Gastroesophageal sphincter (tissue), 4 donors: ENCODE results near the gene MR1. TPM values are rescaled to one million over a fixed set of nuclear protein-coding genes. Genes with fewer than 3 reads are reported as not detected.

ENCODE experiments used
- ATAC-seq: fragments of 150-250 bp; one replicate; pipeline ENCODE4 v1.9.1; 2016; ENCODE audit warnings: mild to moderate bottlenecking, moderate library complexity
- H3K27ac ChIP-seq, 4 donors: fragments of 200-600 bp; sonication (generic) in 3 of 4; 1 replicate in 3 of 4; 2 replicates in 1 of 4; pipeline ENCODE4 v1.5.1; 2016 to 2019
- H3K27me3 ChIP-seq: fragments of 200-600 bp; sonication (generic); one replicate; pipeline ENCODE4 v1.5.1; 2019
- H3K36me3 ChIP-seq, 2 donors: fragments of 200-600 bp; sonication (generic); one replicate each; pipeline ENCODE4 v1.5.1; 2019; ENCODE audit warnings: control low read depth in 1 of 2
- H3K4me1 ChIP-seq, 3 donors: fragments of 200-600 bp; sonication (generic); 1 replicate in 2 of 3; 2 replicates in 1 of 3; pipeline ENCODE4 v1.5.1; 2016 to 2019; ENCODE audit warnings: control low read depth in 2 of 3
- H3K4me3 ChIP-seq, 2 donors: fragments of 200-600 bp; sonication (generic); one replicate each; pipeline ENCODE4 v1.5.1; 2019; ENCODE audit warnings: mild to moderate bottlenecking in 1 of 2, moderate library complexity in 1 of 2
- H3K9me3 ChIP-seq, 3 donors: fragments of 200-600 bp; sonication (generic); one replicate each; pipeline ENCODE4 v1.5.1; 2017 to 2019; ENCODE audit warnings: control low read depth in 2 of 3
- EP300 ChIP-seq: sonication (generic); formaldehyde crosslinking; IDR thresholded peaks from one replicate; pipeline ENCODE4 v1.6.1; 2017; ENCODE audit warnings: antibody characterized with exemption, mild to moderate bottlenecking
- POLR2A ChIP-seq, 2 donors: fragments of 450-650 bp; IDR thresholded peaks; one replicate each; pipeline ENCODE4 v1.6.1; 2017; ENCODE audit warnings: antibody characterized with exemption in 2 of 2, mild to moderate bottlenecking in 2 of 2, moderate library complexity in 1 of 2
- POLR2AphosphoS5 ChIP-seq: sonication (generic); formaldehyde crosslinking; IDR thresholded peaks from one replicate; pipeline ENCODE4 v1.6.1; 2017; ENCODE audit warnings: antibody characterized with exemption
- WGBS, 2 donors: methylation state at CpG; one replicate each; pipeline ENCODE4 v1.1.5; 2018; ENCODE audit warnings: low coverage in 1 of 2; 5-methylcytosine and 5-hydroxymethylcytosine counted together
- total RNA-seq, 4 donors: library from RNA; depleted of rRNA; stranded (reverse); fragments of >200 nt; gene quantifications; one replicate each; pipeline ENCODE4 v1.1.0, GENCODE V29; 2016
- TF ChIP-seq, protein P1 (sequence below), 4 experiments: fragments of 200-600 bp in 2 of 4; fragments of 450-650 bp in 2 of 4; sonication (generic) in 1 of 4; IDR thresholded peaks; one replicate each; pipeline ENCODE4 v1.5.1; 2017 to 2019; ENCODE audit warnings: antibody characterized with exemption in 4 of 4, mild to moderate bottlenecking in 2 of 4, moderate library complexity in 2 of 4

The MR1 gene
- total RNA-seq, 4 donors from 2014 or later: 15.3 to 19.8 (median 18.2) TPM

DNA sequence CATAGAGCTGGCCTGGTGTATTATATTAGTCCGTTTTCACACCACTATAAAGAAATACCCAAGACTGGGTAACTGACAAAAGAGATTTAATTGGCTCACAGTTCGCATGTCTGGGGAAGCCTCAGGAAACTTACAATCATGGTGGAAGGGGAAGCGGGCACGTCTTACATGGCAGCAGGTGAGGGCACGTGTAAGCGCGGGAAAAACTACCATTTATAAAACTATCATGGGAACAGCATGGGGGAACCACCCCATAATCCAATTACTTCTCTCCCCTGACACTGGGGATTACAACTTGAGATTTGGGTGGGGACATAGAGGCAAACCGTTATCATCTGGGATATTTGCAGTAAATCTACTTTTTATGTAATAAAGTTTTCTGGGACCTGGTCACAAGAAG, 61.5 kb downstream of the MR1 start:
- H3K27me3 ChIP-seq: no peaks in the 10 kb centered on the region
- peak overlapping the region in 3 of 4 donors; percentile 53 to 76 (median 73) for H3K27ac ChIP-seq
- no peak for ATAC-seq
- TF ChIP-seq POLR2AphosphoS5 (no peak), POLR2A (IDR thresholded peaks at IDR 0.05) (no peak)
- TF ChIP-seq, protein P1, sequence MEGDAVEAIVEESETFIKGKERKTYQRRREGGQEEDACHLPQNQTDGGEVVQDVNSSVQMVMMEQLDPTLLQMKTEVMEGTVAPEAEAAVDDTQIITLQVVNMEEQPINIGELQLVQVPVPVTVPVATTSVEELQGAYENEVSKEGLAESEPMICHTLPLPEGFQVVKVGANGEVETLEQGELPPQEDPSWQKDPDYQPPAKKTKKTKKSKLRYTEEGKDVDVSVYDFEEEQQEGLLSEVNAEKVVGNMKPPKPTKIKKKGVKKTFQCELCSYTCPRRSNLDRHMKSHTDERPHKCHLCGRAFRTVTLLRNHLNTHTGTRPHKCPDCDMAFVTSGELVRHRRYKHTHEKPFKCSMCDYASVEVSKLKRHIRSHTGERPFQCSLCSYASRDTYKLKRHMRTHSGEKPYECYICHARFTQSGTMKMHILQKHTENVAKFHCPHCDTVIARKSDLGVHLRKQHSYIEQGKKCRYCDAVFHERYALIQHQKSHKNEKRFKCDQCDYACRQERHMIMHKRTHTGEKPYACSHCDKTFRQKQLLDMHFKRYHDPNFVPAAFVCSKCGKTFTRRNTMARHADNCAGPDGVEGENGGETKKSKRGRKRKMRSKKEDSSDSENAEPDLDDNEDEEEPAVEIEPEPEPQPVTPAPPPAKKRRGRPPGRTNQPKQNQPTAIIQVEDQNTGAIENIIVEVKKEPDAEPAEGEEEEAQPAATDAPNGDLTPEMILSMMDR (IDR thresholded peaks at IDR 0.05): no peak
- WGBS, 2 donors: 82 to 83% methylated on average over 1 to 8 of the region's 8 CpGs
- H3K36me3 ChIP-seq: no peaks in the 10 kb centered on the region
- no peaks in the 10 kb centered on the region for H3K9me3 ChIP-seq
- H3K4me1 ChIP-seq: peaks cover 17 to 95% (median 28%) of the 10 kb centered on the region in 3 donors
- H3K4me3 ChIP-seq: no peak overlapping the region

DNA sequence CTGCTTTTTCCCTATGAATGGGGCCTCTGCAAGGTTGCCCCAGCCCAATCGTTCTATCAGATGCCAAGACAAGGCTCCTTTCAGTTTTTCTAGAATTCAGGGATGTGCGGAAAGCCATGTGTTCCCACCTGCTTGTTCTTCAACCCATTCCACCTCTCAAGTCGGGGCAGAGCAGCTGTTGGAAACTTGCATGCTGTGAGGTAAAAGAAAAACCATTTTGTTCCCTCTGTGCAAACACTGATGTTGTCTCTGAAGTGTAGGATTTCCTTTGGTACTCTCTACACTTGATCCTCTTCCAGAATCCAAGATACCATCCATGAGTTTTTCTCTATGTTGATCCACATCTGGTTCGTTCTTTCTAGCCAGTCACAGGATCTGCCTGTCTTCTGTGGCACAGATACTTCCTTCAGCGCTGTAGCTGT, 62.0 kb downstream of the MR1 start:
- Histone ChIP-seq H3K27ac (peak overlapping the region in 3 of 4 donors; percentile 53 to 76 (median 73)), H3K4me3 (no peak overlapping the region), H3K27me3 (no peaks in the 10 kb centered on the region), H3K4me1 (peaks cover 17 to 92% (median 28%) of the 10 kb centered on the region in 3 donors), H3K36me3 (no peaks in the 10 kb centered on the region), H3K9me3 (no peaks in the 10 kb centered on the region)
- ATAC-seq: no peak
- TF ChIP-seq POLR2AphosphoS5 (no peak), EP300 (no peak), POLR2A (IDR thresholded peaks at IDR 0.05) (no peak)
- TF ChIP-seq, protein P1 (IDR thresholded peaks at IDR 0.05): no peak
- WGBS, 2 donors: 46 to 83% methylated on average over 2 to 5 of the region's 5 CpGs

DNA sequence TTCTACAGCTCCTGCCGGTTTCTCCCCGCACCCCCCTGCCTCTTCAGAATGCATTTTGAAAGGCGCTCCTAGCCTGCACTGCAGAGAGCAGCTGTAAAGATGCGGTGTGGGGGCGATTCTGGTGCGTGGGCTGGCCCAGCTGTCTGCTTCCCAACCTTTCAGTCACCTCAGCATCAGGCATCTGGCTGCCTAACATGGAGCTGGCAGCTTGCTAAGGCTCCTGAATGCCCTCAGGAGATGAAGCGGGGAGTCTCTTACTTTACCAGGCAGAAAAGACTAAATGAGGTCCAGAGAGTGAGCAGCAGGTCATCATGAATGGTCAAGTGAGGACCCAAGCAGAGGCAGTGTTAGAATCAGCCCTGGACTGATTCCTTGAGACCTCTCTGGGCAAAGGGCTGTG, 63.5 kb downstream of the MR1 start:
- no peak overlapping the region for H3K4me3 ChIP-seq
- 60 to 70% methylated on average over 1 to 2 of the region's 7 CpGs for WGBS, 2 donors
- H3K4me1 ChIP-seq: peaks cover 17 to 83% (median 20%) of the 10 kb centered on the region in 3 donors
- H3K27ac ChIP-seq: peak overlapping the region in 2 of 4 donors; percentile 53 to 73
- no peaks in the 10 kb centered on the region for H3K9me3 ChIP-seq
- H3K27me3 ChIP-seq: no peaks in the 10 kb centered on the region
- TF ChIP-seq, protein P1 (IDR thresholded peaks at IDR 0.05): no peak
- TF ChIP-seq POLR2A (IDR thresholded peaks at IDR 0.05): no peak
- no peak for TF ChIP-seq POLR2AphosphoS5
- no peak for TF ChIP-seq EP300
- H3K36me3 ChIP-seq: no peaks in the 10 kb centered on the region
- ATAC-seq: no peak

DNA sequence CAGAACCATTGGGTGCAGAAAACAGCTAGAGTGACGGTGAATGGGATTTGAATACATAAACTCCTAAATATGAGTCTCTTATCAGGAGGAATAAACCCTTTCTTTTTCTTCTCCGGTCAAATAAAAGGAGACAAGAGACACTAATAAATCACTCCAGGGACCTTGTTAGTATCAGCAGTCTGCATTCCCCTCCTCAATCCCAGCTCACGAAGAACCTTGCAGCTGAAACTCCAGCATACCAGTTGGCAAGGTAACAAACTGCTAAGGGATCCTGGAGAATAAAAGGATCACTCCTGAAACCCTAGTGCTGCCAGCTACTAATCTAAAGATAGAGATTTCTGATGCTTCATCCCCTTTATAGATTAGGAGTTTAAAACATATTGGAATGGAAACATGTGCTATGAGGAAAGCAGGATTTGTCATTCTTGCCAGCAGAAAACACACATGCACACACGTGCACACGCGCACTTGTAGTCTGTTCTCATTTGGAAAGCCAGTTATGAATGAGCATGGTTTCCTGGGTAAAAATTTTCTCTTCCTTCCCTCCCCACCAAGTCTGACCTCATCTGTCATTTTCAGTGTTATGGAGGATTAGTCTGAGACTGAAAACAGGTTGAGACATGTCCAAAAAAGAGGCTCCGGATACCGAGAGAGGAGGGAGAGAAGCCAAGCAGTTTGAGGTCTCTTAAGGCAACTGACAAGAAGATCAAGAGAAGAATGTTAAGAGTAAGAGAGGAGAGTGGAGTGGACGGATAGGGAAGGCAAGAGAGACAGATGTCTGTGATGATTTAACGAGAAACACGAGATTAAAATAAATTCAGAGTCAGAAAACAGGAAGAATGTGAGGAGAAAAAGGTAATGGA, 65.6 kb downstream of the MR1 start:
- Histone ChIP-seq H3K4me3 (no peak overlapping the region), H3K9me3 (no peaks in the 10 kb centered on the region), H3K27me3 (no peaks in the 10 kb centered on the region), H3K4me1 (peaks cover 14 to 82% (median 22%) of the 10 kb centered on the region in 3 donors), H3K36me3 (no peaks in the 10 kb centered on the region), H3K27ac (no peak overlapping the region)
- WGBS, 2 donors: 22% methylated on average over 9 to 11 of the region's 11 CpGs
- no peak for ATAC-seq
- TF ChIP-seq POLR2AphosphoS5: no peak
- TF ChIP-seq, protein P1 (IDR thresholded peaks at IDR 0.05): no peak
- TF ChIP-seq POLR2A (IDR thresholded peaks at IDR 0.05): no peak
- no peak for TF ChIP-seq EP300
